IPS-20b (cell line): Measurements from ENCODE around the gene MSI2.
"Not testable (repeated sequence)": the region's sequence is repeated elsewhere in the genome, so short reads cannot be mapped to it uniquely, and the experiment has no call there.

Experiments
- H3K27ac ChIP-seq: one replicate; pipeline ENCODE4 v1.5.1; 2013; ENCODE audit warnings: low read length
- H3K27me3 ChIP-seq: 2 replicates; pipeline ENCODE4 v1.6.1; 2013; ENCODE audit warnings: mild to moderate bottlenecking, low read length, inconsistent platforms; ENCODE audit not compliant: insufficient read depth
- H3K36me3 ChIP-seq: 2 replicates; pipeline ENCODE4 v1.6.1; 2013; ENCODE audit warnings: low read depth, mild to moderate bottlenecking, inconsistent platforms, low read length, moderate library complexity; ENCODE audit not compliant: insufficient read depth
- H3K4me1 ChIP-seq: 2 replicates; pipeline ENCODE4 v1.6.1; 2013; ENCODE audit warnings: mild to moderate bottlenecking, control low read depth, inconsistent platforms, low read length, moderate library complexity; ENCODE audit not compliant: insufficient read depth
- H3K4me3 ChIP-seq: 2 replicates; pipeline ENCODE4 v1.5.1; 2013; ENCODE audit warnings: mild to moderate bottlenecking, low read length, inconsistent platforms
- H3K9ac ChIP-seq: 2 replicates; pipeline ENCODE4 v1.6.1; 2013; ENCODE audit warnings: low read depth, mild to moderate bottlenecking, inconsistent platforms, low read length, moderate library complexity
- H3K9me3 ChIP-seq: 2 replicates; pipeline ENCODE4 v1.6.1; 2013; ENCODE audit warnings: mild to moderate bottlenecking, low read depth, low read length, inconsistent platforms; ENCODE audit not compliant: insufficient read depth

Gene MSI2

DNA sequence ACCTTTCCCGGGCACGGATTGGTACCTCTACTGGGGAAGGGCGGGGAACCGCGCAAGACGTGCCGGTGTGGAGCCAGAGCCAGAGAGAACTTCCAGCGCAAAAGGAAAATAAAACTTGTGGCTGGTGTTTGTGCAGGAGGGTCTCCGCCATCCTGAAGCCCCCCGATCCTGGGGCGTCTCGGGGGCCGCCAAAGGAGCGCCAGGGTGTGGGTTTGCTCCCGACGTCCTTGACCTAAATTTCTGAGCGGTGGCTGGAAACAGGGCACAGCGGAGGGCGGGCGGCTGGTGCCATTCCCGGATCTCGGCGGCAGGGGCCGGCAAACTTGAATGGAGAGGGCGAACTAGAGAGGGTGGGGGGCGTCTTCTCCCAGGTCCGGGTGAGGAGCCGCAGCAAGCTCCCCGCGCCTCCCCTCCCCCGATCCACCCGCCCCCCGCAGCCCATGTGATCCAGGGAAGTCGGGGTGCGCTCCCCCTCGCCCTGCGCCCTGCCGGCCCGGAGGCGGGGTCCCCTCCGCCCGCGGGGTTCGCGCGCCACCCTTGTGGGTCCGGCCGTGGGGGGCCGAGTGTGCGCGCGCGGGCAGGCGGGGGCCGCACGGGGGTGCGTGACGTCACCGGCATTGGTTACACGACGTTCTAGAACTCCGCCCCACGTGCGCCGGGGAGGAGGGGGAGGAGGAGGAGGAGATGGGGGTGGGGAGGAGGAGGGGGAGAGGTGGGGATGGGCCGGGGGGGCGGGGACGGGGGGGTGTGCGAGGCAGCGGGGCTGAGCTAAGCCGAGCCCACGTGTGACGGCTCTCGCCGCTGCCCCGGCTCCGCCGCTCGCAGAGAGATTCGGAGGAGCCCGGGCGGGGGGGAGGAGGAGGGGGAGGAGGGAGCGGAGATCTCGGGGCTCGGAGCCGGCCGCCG is at the start of gene MSI2:
Gene MSI2, plus strand, starts transcription at position 748 of the 906 bp plus-strand sequence. CDS start 220 bp downstream, outside the sequence.
- Histone ChIP-seq H3K27ac (no peak within 1 kb of the TSS), H3K9ac (peak within 1 kb of the TSS; percentile 80), H3K9me3 (peaks cover 4% of the 10 kb centered on the region; the same call in 1 of the 2 replicates), H3K4me1 (peaks cover 27% of the 10 kb centered on the region), H3K36me3 (peaks cover 9% of the 10 kb centered on the region), H3K4me3 (peak within 1 kb of the TSS; percentile 85), H3K27me3 (peaks cover 16% of the 10 kb centered on the region)

- no peaks in the 10 kb centered on the region for H3K36me3 ChIP-seq
- no peak overlapping the region for H3K4me3 ChIP-seq
- no peaks in the 10 kb centered on the region for H3K4me1 ChIP-seq
- H3K9me3 ChIP-seq: peaks cover 14% of the 10 kb centered on the region
- H3K27ac ChIP-seq: no peak overlapping the region
- H3K9ac ChIP-seq: no peak overlapping the region
- no peaks in the 10 kb centered on the region for H3K27me3 ChIP-seq
These were observed 49.4 kb upstream of the MSI2 start for GRCh38 chr17:57206928-57207327.

- H3K9me3 ChIP-seq: peaks cover 14% of the 10 kb centered on the region
- no peak overlapping the region for H3K9ac ChIP-seq
- H3K27me3 ChIP-seq: no peaks in the 10 kb centered on the region
- no peak overlapping the region for H3K27ac ChIP-seq
- H3K36me3 ChIP-seq: no peaks in the 10 kb centered on the region
- no peaks in the 10 kb centered on the region for H3K4me1 ChIP-seq
- H3K4me3 ChIP-seq: no peak overlapping the region
These were observed 48.9 kb upstream of the MSI2 start for GRCh38 chr17:57207396-57207795.

GRCh38 chr17:57210224-57210553 is 46.1 kb upstream of the MSI2 start:
- H3K9me3 ChIP-seq: peaks cover 14% of the 10 kb centered on the region
- no peak overlapping the region for H3K4me3 ChIP-seq
- H3K27me3 ChIP-seq: no peaks in the 10 kb centered on the region
- H3K9ac ChIP-seq: no peak overlapping the region
- H3K27ac ChIP-seq: no peak overlapping the region
- no peaks in the 10 kb centered on the region for H3K4me1 ChIP-seq
- H3K36me3 ChIP-seq: no peaks in the 10 kb centered on the region

GRCh38 chr17:57210972-57211411 is 45.3 kb upstream of the MSI2 start:
- H3K9ac ChIP-seq: no peak overlapping the region
- no peaks in the 10 kb centered on the region for H3K27me3 ChIP-seq
- H3K9me3 ChIP-seq: peaks cover 14% of the 10 kb centered on the region
- H3K27ac ChIP-seq: no peak overlapping the region
- H3K4me3 ChIP-seq: no peak overlapping the region
- H3K36me3 ChIP-seq: no peaks in the 10 kb centered on the region
- no peaks in the 10 kb centered on the region for H3K4me1 ChIP-seq

DNA sequence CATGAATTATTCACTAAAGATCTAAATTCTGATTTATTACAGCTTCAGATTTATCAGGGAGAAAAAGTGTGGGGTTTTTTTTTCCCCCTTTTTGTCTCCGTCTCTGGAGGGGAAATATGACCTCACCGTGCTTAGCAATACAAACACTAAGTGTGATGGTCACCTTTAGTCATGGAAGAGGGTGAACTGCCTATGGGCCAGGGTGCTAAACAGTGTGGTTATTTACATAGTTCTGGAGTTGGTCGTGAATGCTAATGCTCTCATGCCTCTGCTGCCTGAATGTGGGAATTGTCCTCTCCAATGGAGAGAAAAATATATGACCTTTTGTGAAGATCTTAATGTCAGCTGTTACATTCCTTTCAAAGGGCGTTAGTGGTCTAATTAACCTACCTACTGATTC is 44.8 kb upstream of the MSI2 start:
- no peaks in the 10 kb centered on the region for H3K4me1 ChIP-seq
- peaks cover 14% of the 10 kb centered on the region for H3K9me3 ChIP-seq
- H3K27ac ChIP-seq: no peak overlapping the region
- H3K9ac ChIP-seq: no peak overlapping the region
- H3K27me3 ChIP-seq: no peaks in the 10 kb centered on the region
- no peaks in the 10 kb centered on the region for H3K36me3 ChIP-seq
- no peak overlapping the region for H3K4me3 ChIP-seq

DNA sequence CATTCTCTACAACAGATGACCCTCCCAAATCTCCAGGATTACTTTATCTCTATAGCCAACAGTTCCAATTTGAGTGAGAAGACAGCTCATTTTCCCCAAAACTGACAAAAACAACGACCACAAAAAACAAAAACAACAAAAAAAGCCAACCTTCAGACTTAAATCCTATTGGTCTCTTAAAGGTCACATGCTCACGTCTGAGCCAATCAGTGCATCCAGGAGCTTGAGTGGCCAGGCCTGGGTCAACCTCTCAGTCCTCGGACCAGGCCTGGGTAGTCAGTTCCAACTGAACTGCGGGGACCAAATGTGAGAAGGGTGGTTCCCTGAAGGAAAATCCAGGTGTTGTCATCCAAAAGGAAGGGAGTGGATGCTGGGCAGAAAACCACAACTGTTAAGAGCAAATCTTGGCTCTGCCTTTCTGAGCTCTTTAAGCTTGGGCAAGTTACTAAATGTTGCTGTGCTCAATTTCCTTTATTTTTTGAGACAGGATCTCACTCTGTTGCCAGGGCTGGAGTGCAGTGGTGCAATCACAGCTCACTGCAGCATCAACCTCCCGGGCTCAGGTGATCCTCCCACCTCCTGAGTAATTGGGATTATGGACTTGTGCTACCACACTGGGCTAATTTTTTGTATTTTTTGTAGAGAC is 43.0 kb upstream of the MSI2 start:
- Histone ChIP-seq H3K36me3 (no peaks in the 10 kb centered on the region), H3K9ac (no peak overlapping the region), H3K27ac (no peak overlapping the region), H3K27me3 (no peaks in the 10 kb centered on the region), H3K9me3 (peaks cover 6% of the 10 kb centered on the region), H3K4me3 (no peak overlapping the region), H3K4me1 (no peaks in the 10 kb centered on the region)

DNA sequence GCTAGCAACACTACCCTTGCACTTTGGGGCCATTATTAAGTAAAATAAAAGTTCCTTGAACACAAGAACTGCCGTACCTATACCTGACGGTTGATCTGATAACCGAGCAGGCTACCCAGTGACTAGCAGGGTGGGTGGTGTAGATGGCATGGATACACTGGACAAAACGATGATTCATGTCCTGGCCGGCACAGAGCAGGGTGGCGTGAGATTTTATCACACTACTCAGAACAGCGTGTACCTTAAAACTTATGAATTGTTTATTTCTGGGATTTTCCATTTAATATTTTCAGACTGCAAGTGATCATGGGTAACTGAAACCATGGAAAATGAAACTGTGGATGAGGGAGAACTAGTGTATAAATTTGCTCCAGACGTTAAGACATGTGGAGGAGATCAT is 41.0 kb upstream of the MSI2 start:
- Histone ChIP-seq H3K27me3 (no peaks in the 10 kb centered on the region), H3K4me1 (no peaks in the 10 kb centered on the region), H3K9ac (no peak overlapping the region), H3K9me3 (no peaks in the 10 kb centered on the region), H3K36me3 (no peaks in the 10 kb centered on the region), H3K4me3 (no peak overlapping the region), H3K27ac (no peak overlapping the region)

- Histone ChIP-seq H3K4me3 (no peak overlapping the region), H3K9me3 (peaks cover 16% of the 10 kb centered on the region), H3K36me3 (no peaks in the 10 kb centered on the region), H3K27me3 (no peaks in the 10 kb centered on the region), H3K27ac (no peak overlapping the region), H3K4me1 (no peaks in the 10 kb centered on the region), H3K9ac (no peak overlapping the region)
These were observed 34.7 kb upstream of the MSI2 start for GRCh38 chr17:57221366-57222350.

- H3K4me3 ChIP-seq, H3K36me3 ChIP-seq, H3K27ac ChIP-seq, H3K9ac ChIP-seq, H3K27me3 ChIP-seq, H3K4me1 ChIP-seq: not testable (repeated sequence)
- peaks cover 16% of the 10 kb centered on the region for H3K9me3 ChIP-seq
These were observed 33.9 kb upstream of the MSI2 start for GRCh38 chr17:57222422-57222821.

DNA sequence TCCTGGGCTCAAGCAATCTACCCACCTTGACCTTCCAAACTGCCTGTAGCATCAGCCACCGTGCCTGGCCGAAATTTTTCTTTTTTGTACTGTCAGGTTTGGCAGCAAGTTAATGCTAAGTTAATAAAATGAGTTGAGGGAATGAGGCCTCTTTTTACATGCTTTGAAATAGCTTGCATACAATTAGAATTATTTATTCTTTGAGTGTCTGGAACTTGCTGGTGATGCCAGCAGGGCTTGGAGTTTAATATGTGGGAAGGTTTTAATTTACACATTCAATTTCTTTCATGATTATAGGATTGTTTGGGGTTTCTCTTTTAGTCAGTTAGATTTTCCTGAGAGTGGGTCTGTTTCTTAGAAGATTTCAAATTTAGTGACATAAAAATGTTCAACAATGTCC is 31.2 kb upstream of the MSI2 start:
- Histone ChIP-seq H3K9ac (no peak overlapping the region), H3K9me3 (peaks cover 16% of the 10 kb centered on the region), H3K4me1 (no peaks in the 10 kb centered on the region), H3K27me3 (no peaks in the 10 kb centered on the region), H3K36me3 (no peaks in the 10 kb centered on the region), H3K27ac (no peak overlapping the region), H3K4me3 (no peak overlapping the region)
